GM13977 (cell line): ENCODE measurements around the gene TAOK3.
A peak's percentile ranks its signal among the peaks of the same experiment; 100 is the strongest.

Experiments used
- DNase-seq: peaks from one replicate; pipeline ENCODE4 v3.0.0; 2012; ENCODE audit warnings: low spot score
- CTCF ChIP-seq: IDR thresholded peaks from 2 replicates; pipeline ENCODE4 v1.5.1; 2012; ENCODE audit warnings: mild to moderate bottlenecking, control low read depth; ENCODE audit not compliant: insufficient read depth; ENCODE audit errors: extremely low read depth, missing control alignments
- in situ Hi-C: fragments of 300-500 bp; cut with MboI; formaldehyde crosslinking; loops from one replicate; pipeline ENCODE4 v1.12.0; 2022; ENCODE audit warnings: low sequenced_read_pairs, low pct_unique_long_range_greater_than_20kb, mixed read lengths, inconsistent platforms; ENCODE audit not compliant: unreplicated experiment

TAOK3 gene

GRCh38 chr12:118361092-118361404, 11.7 kb downstream of the TAOK3 start:
- TF ChIP-seq CTCF = no peak
- no peak for DNase-seq
- in situ Hi-C loops = no loop called here

- in situ Hi-C loops = loop anchor here (10.0 kb wide), 1 partner anchor 175 kb away; no protein-coding TSS in a partner anchor
- no peak for DNase-seq
- no peak for TF ChIP-seq CTCF
These were observed 13.2 kb downstream of the TAOK3 start for GRCh38 chr12:118359541-118359915.

- no peak for DNase-seq
- TF ChIP-seq CTCF = no peak
- in situ Hi-C loops = loop anchor here (10.0 kb wide), 1 partner anchor 174 kb away; no protein-coding TSS in a partner anchor
These were observed 13.8 kb downstream of the TAOK3 start for GRCh38 chr12:118358612-118359540.

GRCh38 chr12:118358008-118358359, 14.7 kb downstream of the TAOK3 start:
- in situ Hi-C loops = loop anchor here (10.0 kb wide), 1 partner anchor 173 kb away; no protein-coding TSS in a partner anchor
- DNase-seq = no peak
- TF ChIP-seq CTCF = no peak

- in situ Hi-C loops = loop anchor here (10.0 kb wide), 1 partner anchor 173 kb away; no protein-coding TSS in a partner anchor
These were observed 15.3 kb downstream of the TAOK3 start for GRCh38 chr12:118357257-118358007.

GRCh38 chr12:118356809-118357256, 15.9 kb downstream of the TAOK3 start:
- no peak for TF ChIP-seq CTCF
- DNase-seq = peak; percentile 32
- in situ Hi-C loops = loop anchor here (10.0 kb wide), 1 partner anchor 172 kb away; no protein-coding TSS in a partner anchor

More at GRCh38 chr12:118357257-118358007, 15.3 kb downstream of the TAOK3 start:
- TF ChIP-seq CTCF = peak; percentile 32
- DNase-seq = peak; percentile 60
